NCI-H2107 treated with DMSO at 0.1 percent for 48 hours (cell line): Measurements from ENCODE around the gene TIMM8B.
A peak's percentile ranks its signal among the peaks of the same experiment; 100 is the strongest.
"Not testable (repeated sequence)": the region's sequence is repeated elsewhere in the genome, so short reads cannot be mapped to it uniquely, and the experiment has no call there.

Experiments
- DNase-seq: peaks from one replicate; lab custom pipeline; 2025; ENCODE audit not compliant: unreplicated experiment; lab: John Stamatoyannopoulos, UW

TIMM8B gene

GRCh38 chr11:112082729-112083128 lies 3.8 kb downstream of the TIMM8B start:
- DNase-seq = no peak

GRCh38 chr11:112073941-112074811 lies 12.4 kb downstream of the TIMM8B start, which contains the start of the genes NKAPD1 and PIH1D2:
NKAPD1 (plus strand) TSS chr11:112074299; CDS start chr11:112075575, 1,276 bp downstream.
PIH1D2 (minus strand) TSS chr11:112074017; CDS start chr11:112073174, 843 bp downstream.
- DNase-seq = peak; percentile 77

- DNase-seq = no peak
Observed at GRCh38 chr11:112062923-112063322, 23.6 kb downstream of the TIMM8B start.

DNA sequence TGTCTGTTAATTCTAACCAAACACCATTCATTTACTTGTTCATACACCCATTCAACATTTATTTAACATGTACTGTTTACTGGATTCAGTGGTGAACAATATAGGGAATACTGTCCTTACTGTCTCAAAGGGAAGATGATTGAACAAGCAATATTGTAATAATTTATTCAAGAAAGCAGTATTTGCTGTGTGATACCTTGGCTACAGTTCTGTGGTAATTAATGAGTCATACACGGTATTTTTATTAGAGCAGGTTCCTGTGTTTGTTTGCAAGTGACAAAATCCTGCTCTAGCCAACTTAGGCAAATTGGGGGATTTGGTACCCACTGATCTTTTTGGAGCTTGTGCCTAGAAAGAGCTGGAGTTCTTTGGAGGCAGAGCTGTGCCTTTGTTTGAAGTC lies 28.5 kb downstream of the TIMM8B start:
- no peak for DNase-seq

GRCh38 chr11:112057170-112057569 lies 29.4 kb downstream of the TIMM8B start:
- DNase-seq = no peak

GRCh38 chr11:112051768-112052167 lies 34.8 kb downstream of the TIMM8B start:
- DNase-seq = no peak

DNA sequence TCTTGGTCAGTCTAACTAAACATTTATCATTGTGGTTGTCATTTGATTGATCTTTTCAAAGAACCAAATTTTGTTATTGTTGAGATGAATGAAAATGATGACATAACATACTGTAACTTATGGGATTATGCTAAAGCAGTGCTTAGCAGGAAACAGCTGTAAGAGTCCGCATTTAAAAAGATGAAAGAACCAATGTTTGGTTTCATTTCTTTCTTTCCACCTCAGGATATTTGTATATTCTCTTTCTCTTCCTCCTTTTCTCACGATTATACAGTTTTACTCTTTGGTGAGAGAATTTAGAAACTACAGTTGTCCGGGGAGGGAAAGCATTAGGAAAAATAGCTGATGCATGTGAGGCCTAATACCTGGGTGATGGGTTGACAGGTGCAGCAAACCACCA lies 35.8 kb downstream of the TIMM8B start:
- no peak for DNase-seq

DNA sequence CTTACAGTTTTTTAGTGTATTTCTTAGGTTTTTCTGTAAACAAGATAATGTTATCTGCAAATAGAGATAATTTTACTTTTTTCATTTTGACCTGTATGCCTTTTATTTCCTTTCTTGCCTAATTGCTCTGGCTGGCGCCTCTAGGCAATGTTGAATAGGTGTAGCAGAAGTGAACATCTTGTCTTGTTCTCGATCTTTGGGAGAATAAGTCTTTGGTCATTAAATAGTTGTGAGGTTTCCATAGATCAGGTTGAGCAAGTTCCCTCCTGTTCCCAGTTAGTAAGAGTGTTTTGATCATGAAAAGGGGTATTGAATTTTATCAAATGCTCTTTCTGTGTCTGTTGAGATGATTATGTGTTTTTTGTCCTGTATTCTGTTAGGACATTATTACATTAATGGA lies 36.8 kb downstream of the TIMM8B start:
- no peak for DNase-seq

- not testable (repeated sequence) for DNase-seq
Observed at GRCh38 chr11:112048256-112048655, 38.3 kb downstream of the TIMM8B start.

- DNase-seq = not testable (repeated sequence)
Observed at GRCh38 chr11:112046647-112047046, 39.9 kb downstream of the TIMM8B start.

GRCh38 chr11:112044961-112045360 lies 41.6 kb downstream of the TIMM8B start:
- DNase-seq = no peak

- DNase-seq = no peak
Observed at GRCh38 chr11:112042961-112043304, 43.6 kb downstream of the TIMM8B start.

DNA sequence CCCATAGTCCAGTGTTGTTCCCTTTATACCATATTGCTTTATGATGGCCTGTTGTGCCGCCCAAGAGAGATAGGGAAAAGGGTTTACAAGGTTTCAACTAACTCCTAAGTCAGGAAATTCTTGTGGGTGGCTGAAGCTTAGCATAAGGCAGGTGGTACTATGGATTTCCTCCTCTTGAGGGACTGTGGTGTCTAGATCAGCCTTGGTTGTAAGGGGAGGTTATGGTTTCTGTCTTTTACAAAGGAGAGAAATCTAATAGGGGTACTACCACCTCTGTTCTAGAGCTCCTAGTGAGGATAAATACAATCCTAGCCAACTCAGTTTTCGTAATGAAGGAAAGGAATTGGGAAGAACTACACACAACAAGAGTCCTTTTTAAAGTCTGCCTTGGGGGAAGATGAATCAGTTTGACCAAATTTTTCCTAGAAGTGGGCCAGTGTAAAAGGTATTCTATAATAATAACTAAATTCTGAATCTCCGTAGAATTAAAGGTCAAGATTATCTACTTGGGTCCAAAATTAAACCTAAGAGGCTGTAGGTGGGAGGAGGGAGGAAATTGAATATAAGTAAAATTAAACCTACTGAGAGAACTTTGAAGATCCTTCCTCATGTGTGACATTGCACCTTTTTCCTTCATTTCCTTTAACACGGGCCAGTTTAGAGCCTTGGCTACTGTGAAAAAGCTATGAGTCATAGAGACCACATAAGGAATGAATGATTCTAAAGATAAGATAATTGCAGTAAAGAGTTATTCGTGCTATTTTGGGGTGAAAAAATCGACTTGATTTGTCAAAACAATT lies 44.2 kb downstream of the TIMM8B start:
- no peak for DNase-seq

GRCh38 chr11:112037527-112037926 lies 49.0 kb downstream of the TIMM8B start:
- DNase-seq = no peak
